ENCODE results near the gene CELF2. TPM values are rescaled to one million over a fixed set of nuclear protein-coding genes. Genes with fewer than 3 reads are reported as not detected.

Gene CELF2
- total RNA-seq, 1 experiment from 2014 or later, result not detected

DNA sequence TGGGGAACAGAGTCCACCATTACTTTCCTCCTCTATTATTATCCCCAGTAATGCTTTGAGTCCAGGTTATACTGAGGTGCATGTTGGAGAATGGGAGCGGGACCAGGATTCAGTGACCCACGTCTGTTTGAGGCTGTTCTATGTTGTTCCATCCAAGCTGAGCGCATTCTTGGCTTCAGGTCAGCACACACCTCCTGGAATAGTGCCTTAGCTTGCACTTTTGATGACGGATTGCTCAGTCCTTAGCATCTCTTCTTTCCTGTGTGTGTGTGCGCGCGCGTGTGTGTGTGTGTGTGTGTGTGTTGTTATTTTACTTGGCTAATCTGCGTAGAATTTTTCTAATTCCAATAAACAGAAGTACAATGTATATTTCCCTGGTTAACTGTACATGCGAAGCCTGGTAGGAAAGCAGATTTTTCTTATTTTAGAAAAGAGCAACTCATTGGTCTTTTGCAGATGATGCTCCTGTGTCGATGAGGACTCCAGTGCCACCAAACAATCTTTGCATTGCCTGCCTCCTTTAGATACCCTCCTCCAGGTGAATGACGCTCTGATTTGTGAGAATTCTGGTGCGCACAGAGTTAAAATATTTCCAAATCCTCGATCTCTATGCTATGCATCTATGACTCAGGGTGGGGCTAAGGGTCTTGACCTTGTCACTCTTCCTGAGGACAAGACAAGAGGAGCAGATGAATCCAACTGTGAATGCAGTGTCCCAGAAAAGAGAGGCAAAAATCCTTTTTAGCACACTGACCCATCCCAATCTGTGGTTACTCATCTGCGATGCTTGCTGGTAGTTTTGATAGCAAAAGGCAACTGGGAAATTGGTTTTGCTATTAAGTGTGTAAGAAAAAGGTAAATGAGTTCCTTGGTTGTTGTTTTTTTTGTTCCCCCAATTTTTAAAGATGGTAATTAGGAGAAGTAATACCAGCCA, 13.3 kb upstream of the CELF2 start:
- H3K9me3 ChIP-seq (ENCODE audit: low read depth, low read length, poor library complexity, severe bottlenecking), result no peaks in the 10 kb centered on the region
- TF ChIP-seq, protein P1, sequence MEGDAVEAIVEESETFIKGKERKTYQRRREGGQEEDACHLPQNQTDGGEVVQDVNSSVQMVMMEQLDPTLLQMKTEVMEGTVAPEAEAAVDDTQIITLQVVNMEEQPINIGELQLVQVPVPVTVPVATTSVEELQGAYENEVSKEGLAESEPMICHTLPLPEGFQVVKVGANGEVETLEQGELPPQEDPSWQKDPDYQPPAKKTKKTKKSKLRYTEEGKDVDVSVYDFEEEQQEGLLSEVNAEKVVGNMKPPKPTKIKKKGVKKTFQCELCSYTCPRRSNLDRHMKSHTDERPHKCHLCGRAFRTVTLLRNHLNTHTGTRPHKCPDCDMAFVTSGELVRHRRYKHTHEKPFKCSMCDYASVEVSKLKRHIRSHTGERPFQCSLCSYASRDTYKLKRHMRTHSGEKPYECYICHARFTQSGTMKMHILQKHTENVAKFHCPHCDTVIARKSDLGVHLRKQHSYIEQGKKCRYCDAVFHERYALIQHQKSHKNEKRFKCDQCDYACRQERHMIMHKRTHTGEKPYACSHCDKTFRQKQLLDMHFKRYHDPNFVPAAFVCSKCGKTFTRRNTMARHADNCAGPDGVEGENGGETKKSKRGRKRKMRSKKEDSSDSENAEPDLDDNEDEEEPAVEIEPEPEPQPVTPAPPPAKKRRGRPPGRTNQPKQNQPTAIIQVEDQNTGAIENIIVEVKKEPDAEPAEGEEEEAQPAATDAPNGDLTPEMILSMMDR (conservative IDR thresholded peaks at IDR 0.05; ENCODE audit: low read depth, low read length), result no peak
- no peak for TF ChIP-seq EZH2 (IDR thresholded peaks at IDR 0.05; ENCODE audit: borderline replicate concordance, low read depth, low read length, poor library complexity, severe bottlenecking)
- peaks cover 79% of the 10 kb centered on the region for H3K27me3 ChIP-seq (replicated peaks; ENCODE audit: insufficient read depth, low read depth, low read length, poor library complexity)
- POLR2A ChIA-PET (ENCODE audit: low non-redundant PET), result no interaction called here
- no peak overlapping the region for H3K4me3 ChIP-seq (ENCODE audit: low read depth, low read length, poor library complexity, severe bottlenecking)
- no TSS peak for BruUV-seq (replicated peaks)
- CTCF ChIA-PET, result no interaction called here
- no peak overlapping the region for H3K27ac ChIP-seq (ENCODE audit: low read depth, low read length, poor library complexity, severe bottlenecking)
- no peaks in the 10 kb centered on the region for H3K4me1 ChIP-seq (ENCODE audit: insufficient read depth, low read length, poor library complexity, severe bottlenecking)
- intact Hi-C loops (cut with micrococcal nuclease; ENCODE audit: unreplicated experiment), result no loop called here
- H3K36me3 ChIP-seq (ENCODE audit: insufficient read depth, low read length, poor library complexity, severe bottlenecking), result no peaks in the 10 kb centered on the region
- DNase-seq (ENCODE audit: low spot score), result no peak

DNA sequence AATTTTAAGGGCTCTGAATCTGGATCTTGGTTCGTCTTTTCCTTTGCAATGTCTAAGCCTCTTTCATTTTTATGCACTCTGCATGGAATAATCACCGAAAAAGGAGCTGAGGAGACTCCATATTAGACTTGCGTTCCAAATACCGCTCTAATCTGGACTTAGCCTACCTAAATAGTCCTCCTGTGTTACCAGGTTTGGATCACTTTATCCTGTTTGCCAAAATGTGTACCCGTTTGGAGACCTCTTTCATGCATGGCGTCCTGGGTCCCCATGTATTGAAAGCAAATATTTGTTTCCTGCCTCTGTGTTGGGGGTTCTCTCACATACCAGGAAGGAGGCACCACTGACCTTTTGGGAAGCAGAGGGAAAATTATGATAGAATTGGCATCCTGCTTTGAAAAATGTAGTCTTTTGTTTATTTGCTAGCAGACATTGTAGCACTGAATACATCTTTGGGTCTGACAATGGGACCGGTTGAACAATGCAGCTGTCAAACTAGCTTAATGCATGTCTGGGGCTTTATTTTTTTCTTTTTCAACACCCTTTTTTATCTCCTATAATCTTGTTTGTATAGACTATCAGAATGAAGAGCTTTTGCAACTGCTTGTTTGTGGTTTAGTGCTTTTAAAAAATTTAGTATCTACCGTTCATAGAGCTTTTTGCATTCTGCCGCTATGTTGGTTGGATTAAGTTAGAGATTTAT, 11.8 kb upstream of the CELF2 start:
- ChIA-PET CTCF (no interaction called here), POLR2A (ENCODE audit: low non-redundant PET) (no interaction called here)
- TF ChIP-seq EZH2 (IDR thresholded peaks at IDR 0.05; ENCODE audit: borderline replicate concordance, low read depth, low read length, poor library complexity, severe bottlenecking), result no peak
- TF ChIP-seq, protein P1 (conservative IDR thresholded peaks at IDR 0.05; ENCODE audit: low read depth, low read length), result no peak
- intact Hi-C loops (cut with micrococcal nuclease; ENCODE audit: unreplicated experiment), result no loop called here
- no TSS peak for BruUV-seq (replicated peaks)
- no peak for DNase-seq (ENCODE audit: low spot score)
- H3K9me3 ChIP-seq (ENCODE audit: low read depth, low read length, poor library complexity, severe bottlenecking), result no peaks in the 10 kb centered on the region
- H3K27me3 ChIP-seq (replicated peaks; ENCODE audit: insufficient read depth, low read depth, low read length, poor library complexity), result peaks cover 86% of the 10 kb centered on the region
- no peaks in the 10 kb centered on the region for H3K36me3 ChIP-seq (ENCODE audit: insufficient read depth, low read length, poor library complexity, severe bottlenecking)
- no peak overlapping the region for H3K4me3 ChIP-seq (ENCODE audit: low read depth, low read length, poor library complexity, severe bottlenecking)
- no peaks in the 10 kb centered on the region for H3K4me1 ChIP-seq (ENCODE audit: insufficient read depth, low read length, poor library complexity, severe bottlenecking)
- H3K27ac ChIP-seq (ENCODE audit: low read depth, low read length, poor library complexity, severe bottlenecking), result no peak overlapping the region

GRCh38 chr10:11006428-11006825, 11.2 kb upstream of the CELF2 start:
- intact Hi-C loops (cut with micrococcal nuclease; ENCODE audit: unreplicated experiment), result no loop called here
- Histone ChIP-seq H3K27me3 (replicated peaks; ENCODE audit: insufficient read depth, low read depth, low read length, poor library complexity) (peaks cover 86% of the 10 kb centered on the region), H3K9me3 (ENCODE audit: low read depth, low read length, poor library complexity, severe bottlenecking) (no peaks in the 10 kb centered on the region), H3K36me3 (ENCODE audit: insufficient read depth, low read length, poor library complexity, severe bottlenecking) (no peaks in the 10 kb centered on the region), H3K27ac (ENCODE audit: low read depth, low read length, poor library complexity, severe bottlenecking) (no peak overlapping the region), H3K4me3 (ENCODE audit: low read depth, low read length, poor library complexity, severe bottlenecking) (no peak overlapping the region), H3K4me1 (ENCODE audit: insufficient read depth, low read length, poor library complexity, severe bottlenecking) (no peaks in the 10 kb centered on the region)
- no peak for DNase-seq (ENCODE audit: low spot score)
- ChIA-PET POLR2A (ENCODE audit: low non-redundant PET) (no interaction called here), CTCF (no interaction called here)
- BruUV-seq (replicated peaks), result no TSS peak
- TF ChIP-seq, protein P1 (conservative IDR thresholded peaks at IDR 0.05; ENCODE audit: low read depth, low read length), result no peak
